OCI-LY1 (cell line): Measurements from ENCODE around the gene LRCH3.

Source experiments
- CTCF ChIP-seq: fragments of 200-600 bp; sonication (generic), shearing (Covaris generic); IDR thresholded peaks from 2 replicates; pipeline ENCODE4 v1.5.1; 2017; ENCODE audit warnings: mild to moderate bottlenecking, antibody characterized with exemption, low read length, moderate library complexity, mixed read lengths
- EZH2 ChIP-seq: fragments of 200-600 bp; sonication (generic), shearing (Covaris generic); IDR thresholded peaks from 2 replicates; pipeline ENCODE4 v1.8.0; 2017; ENCODE audit warnings: borderline replicate concordance, mixed run types, mild to moderate bottlenecking, antibody characterized with exemption, low read length, moderate library complexity, mixed read lengths

- TF ChIP-seq CTCF (no peak), EZH2 (no peak)
These were observed 1.7 kb upstream of the LRCH3 start for GRCh38 chr3:197789309-197789708.
